MCF 10A (cell line): ENCODE results near the gene GPSM1. TPM values are rescaled to one million over a fixed set of nuclear protein-coding genes. Genes with fewer than 3 reads are reported as not detected.
A peak's percentile ranks its signal among the peaks of the same experiment; 100 is the strongest.

ENCODE experiments used
- BruUV-seq: library from RNA; stranded (reverse); fragments of 400-500 nt; replicated peaks from 2 replicates; lab custom pipeline; 2021; lab: Mats Ljungman, UMichigan
- CTCF ChIA-PET: fragments of 300-600 bp; sonication (Branson Sonifier 250); formaldehyde crosslinking; extraction: SDS; loops from one replicate; lab custom pipeline; 2021; ENCODE audit warnings: antibody characterized with exemption, inconsistent platforms; lab: Yijun Ruan, JAX
- POLR2A ChIA-PET: fragments of 300-600, 350-650 bp; sonication (Branson Sonifier 250); formaldehyde crosslinking; extraction: SDS; loops from one replicate; lab custom pipeline; 2020; ENCODE audit warnings: antibody characterized with exemption, inconsistent platforms; lab: Yijun Ruan, JAX
- DNase-seq: peaks from one replicate; pipeline ENCODE4 v3.0.0-alpha.2; 2018; ENCODE audit not compliant: unreplicated experiment
- H3K27ac Mint-ChIP-seq: one replicate; pipeline ENCODE4 v1.8.0; 2022; ENCODE audit warnings: mild to moderate bottlenecking, low read depth, mixed read lengths; ENCODE audit not compliant: unreplicated experiment
- H3K27me3 Mint-ChIP-seq: one replicate; pipeline ENCODE4 v1.8.0; 2022; ENCODE audit warnings: mixed read lengths; ENCODE audit not compliant: insufficient read depth, unreplicated experiment
- H3K36me3 Mint-ChIP-seq: one replicate; pipeline ENCODE4 v1.8.0; 2022; ENCODE audit warnings: mild to moderate bottlenecking, moderate library complexity, mixed read lengths; ENCODE audit not compliant: insufficient read depth, unreplicated experiment
- H3K4me1 Mint-ChIP-seq: one replicate; pipeline ENCODE4 v1.8.0; 2022; ENCODE audit warnings: mixed read lengths; ENCODE audit not compliant: insufficient read depth, unreplicated experiment
- H3K4me3 Mint-ChIP-seq: one replicate; pipeline ENCODE4 v1.8.0; 2022; ENCODE audit warnings: mild to moderate bottlenecking, moderate library complexity, mixed read lengths; ENCODE audit not compliant: unreplicated experiment
- H3K9me3 Mint-ChIP-seq: one replicate; pipeline ENCODE4 v1.8.0; 2022; ENCODE audit warnings: mixed read lengths; ENCODE audit not compliant: unreplicated experiment
- intact Hi-C: fragments of 100-400 bp; cut with micrococcal nuclease; formaldehyde crosslinking; loops from 2 replicates; pipeline ENCODE4 v1.14.1; 2022
- total RNA-seq: library from RNA; stranded (reverse); gene quantifications from 2 replicates; pipeline ENCODE4 v1.2.3, GENCODE V29; 2022
- TF ChIP-seq, protein P1 (sequence below): fragments of 200-600 bp; IDR thresholded peaks from one replicate; pipeline ENCODE4 v1.8.0; 2022; ENCODE audit warnings: antibody characterized with exemption, mild to moderate bottlenecking; ENCODE audit not compliant: unreplicated experiment

Gene GPSM1
- total RNA-seq, 1 experiment from 2014 or later: 15.5 TPM

GRCh38 chr9:136345281-136346156, 18.2 kb downstream of the GPSM1 start:
- peak; percentile 53 for DNase-seq
- no peaks in the 10 kb centered on the region for H3K9me3 Mint-ChIP-seq
- H3K4me1 Mint-ChIP-seq: no peaks in the 10 kb centered on the region
- TF ChIP-seq, protein P1, sequence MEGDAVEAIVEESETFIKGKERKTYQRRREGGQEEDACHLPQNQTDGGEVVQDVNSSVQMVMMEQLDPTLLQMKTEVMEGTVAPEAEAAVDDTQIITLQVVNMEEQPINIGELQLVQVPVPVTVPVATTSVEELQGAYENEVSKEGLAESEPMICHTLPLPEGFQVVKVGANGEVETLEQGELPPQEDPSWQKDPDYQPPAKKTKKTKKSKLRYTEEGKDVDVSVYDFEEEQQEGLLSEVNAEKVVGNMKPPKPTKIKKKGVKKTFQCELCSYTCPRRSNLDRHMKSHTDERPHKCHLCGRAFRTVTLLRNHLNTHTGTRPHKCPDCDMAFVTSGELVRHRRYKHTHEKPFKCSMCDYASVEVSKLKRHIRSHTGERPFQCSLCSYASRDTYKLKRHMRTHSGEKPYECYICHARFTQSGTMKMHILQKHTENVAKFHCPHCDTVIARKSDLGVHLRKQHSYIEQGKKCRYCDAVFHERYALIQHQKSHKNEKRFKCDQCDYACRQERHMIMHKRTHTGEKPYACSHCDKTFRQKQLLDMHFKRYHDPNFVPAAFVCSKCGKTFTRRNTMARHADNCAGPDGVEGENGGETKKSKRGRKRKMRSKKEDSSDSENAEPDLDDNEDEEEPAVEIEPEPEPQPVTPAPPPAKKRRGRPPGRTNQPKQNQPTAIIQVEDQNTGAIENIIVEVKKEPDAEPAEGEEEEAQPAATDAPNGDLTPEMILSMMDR: peak; percentile 21
- no peaks in the 10 kb centered on the region for H3K36me3 Mint-ChIP-seq
- BruUV-seq: no TSS peak
- no peak overlapping the region for H3K4me3 Mint-ChIP-seq
- no peaks in the 10 kb centered on the region for H3K27me3 Mint-ChIP-seq
- no peak overlapping the region for H3K27ac Mint-ChIP-seq
- ChIA-PET POLR2A (interaction anchor here (0.6 to 2.1 kb wide), 2 partner anchors 18 to 81 kb away, joined by 4 to 10 read pairs; partner anchors contain the start of gene DNLZ), CTCF (interaction anchor here (0.7 to 1.5 kb wide), 2 partner anchors 18 to 33 kb away, joined by 3 to 6 read pairs; partner anchors contain the start of gene DNLZ)
- intact Hi-C loops: no loop called here

DNA sequence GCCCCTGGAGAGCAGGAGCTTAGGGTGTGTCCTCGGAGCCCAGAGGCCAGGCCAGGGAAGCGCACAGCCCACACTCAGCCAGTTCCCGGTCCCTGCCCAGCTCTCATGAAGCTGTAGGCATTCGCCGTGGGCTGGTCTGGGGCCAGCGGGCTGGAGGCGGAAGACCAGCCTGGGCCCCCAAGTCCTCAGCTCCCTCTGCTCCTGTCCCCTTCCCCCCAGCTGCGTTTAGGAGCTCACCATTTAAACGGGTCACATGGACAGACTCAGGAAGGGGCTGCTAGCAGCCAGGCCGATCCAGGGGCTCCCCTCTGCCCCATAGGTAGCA, 18.8 kb downstream of the GPSM1 start:
- H3K27ac Mint-ChIP-seq: no peak overlapping the region
- intact Hi-C loops: no loop called here

DNA sequence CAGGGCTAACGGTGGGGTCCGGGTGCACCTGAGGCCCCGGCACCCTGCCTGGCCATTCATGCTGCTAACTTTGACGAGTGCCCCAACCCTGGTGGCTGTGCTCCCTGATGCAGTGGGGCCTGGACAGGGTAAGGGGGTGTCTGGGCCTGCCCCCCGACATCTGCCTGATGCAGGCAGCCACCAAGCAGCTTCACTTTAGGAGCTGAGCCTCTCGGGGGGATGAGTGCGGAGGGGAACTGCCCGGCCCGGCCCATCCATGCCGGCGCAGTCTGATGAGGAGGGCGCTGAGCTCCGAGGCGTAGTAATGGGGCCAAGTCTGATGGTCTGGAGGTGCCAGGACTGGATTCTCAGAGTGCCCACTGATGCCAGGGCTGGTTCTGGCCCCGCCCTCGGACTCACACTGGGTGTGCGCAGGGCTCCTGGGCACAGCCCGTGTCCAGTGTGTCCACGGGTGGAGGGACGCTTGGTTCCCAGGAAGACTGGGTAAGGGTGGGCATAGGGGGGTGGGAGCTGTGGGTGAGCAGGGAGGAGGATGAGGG, 19.7 kb downstream of the GPSM1 start:
- Mint-ChIP-seq H3K27me3 (no peaks in the 10 kb centered on the region), H3K27ac (no peak overlapping the region), H3K4me1 (no peaks in the 10 kb centered on the region), H3K9me3 (no peaks in the 10 kb centered on the region), H3K36me3 (no peaks in the 10 kb centered on the region), H3K4me3 (no peak overlapping the region)
- intact Hi-C loops: no loop called here
- BruUV-seq: no TSS peak
- TF ChIP-seq, protein P1: no peak
- DNase-seq: no peak
- ChIA-PET POLR2A (interaction anchor here (2.1 kb wide), 1 partner anchor 16 kb away, joined by 10 read pairs; the partner anchor contains the start of gene DNLZ), CTCF (interaction anchor here (0.9 kb wide), 1 partner anchor 54 kb away, joined by 3 read pairs; no protein-coding TSS in a partner anchor)

More for the DNA sequence above, 18.8 kb downstream of the GPSM1 start:
- no peaks in the 10 kb centered on the region for H3K36me3 Mint-ChIP-seq
- TF ChIP-seq, protein P1: no peak
- no TSS peak for BruUV-seq
- H3K9me3 Mint-ChIP-seq: no peaks in the 10 kb centered on the region
- POLR2A ChIA-PET: interaction anchor here (2.1 kb wide), 1 partner anchor 17 kb away, joined by 10 read pairs; the partner anchor contains the start of gene DNLZ
- H3K4me1 Mint-ChIP-seq: no peaks in the 10 kb centered on the region
- CTCF ChIA-PET: interaction anchor here (0.7 to 1.5 kb wide), 3 partner anchors 17 to 55 kb away, joined by 3 to 6 read pairs (median 3); partner anchors contain the start of gene DNLZ
- H3K4me3 Mint-ChIP-seq: no peak overlapping the region
- DNase-seq: no peak
- no peaks in the 10 kb centered on the region for H3K27me3 Mint-ChIP-seq
